ENCODE results near the gene EZR. TPM values are rescaled to one million over a fixed set of nuclear protein-coding genes. Genes with fewer than 3 reads are reported as not detected.

EZR gene
- total RNA-seq, 2 experiments from 2014 or later = 268 to 415 TPM

GRCh38 chr6:158832026-158832425 lies 12.9 kb upstream of the EZR start:
- no TSS peak for BruUV-seq (replicated peaks)
- TF ChIP-seq CTCF (conservative IDR thresholded peaks at IDR 0.05; ENCODE audit: low read length) (no peak), EZH2phosphoT487 (IDR thresholded peaks at IDR 0.05; ENCODE audit: borderline replicate concordance, low read depth, low read length) (no peak)
- no peak overlapping the region for H3K4me2 ChIP-seq (ENCODE audit: low read length)
- H3K9me2 ChIP-seq (ENCODE audit: insufficient read depth, low read length) = no peaks in the 10 kb centered on the region
- peaks cover 11% of the 10 kb centered on the region for H3K4me1 ChIP-seq (ENCODE audit: insufficient read depth, low read length, poor library complexity, severe bottlenecking)
- no peak for DNase-seq (ENCODE audit: low spot score)
- H3K79me2 ChIP-seq (ENCODE audit: insufficient read depth, low read depth, low read length) = no peaks in the 10 kb centered on the region
- ChIA-PET CTCF (ENCODE audit: unreplicated experiment) (no interaction called here), POLR2A (interaction anchor here (0.7 to 1.8 kb wide), 10 partner anchors 9 to 143 kb away, joined by 3 to 11 read pairs (median 4); no protein-coding TSS in a partner anchor)
- H3K9me3 ChIP-seq (ENCODE audit: low read length) = no peaks in the 10 kb centered on the region
- no peaks in the 10 kb centered on the region for H3K36me3 ChIP-seq (ENCODE audit: insufficient read depth, low read length)
- no peak overlapping the region for H3K27ac ChIP-seq (ENCODE audit: low read depth, low read length, poor library complexity, severe bottlenecking)
- no peak overlapping the region for H3K4me3 ChIP-seq (ENCODE audit: low read depth, low read length, poor library complexity, severe bottlenecking)
- intact Hi-C loops (cut with micrococcal nuclease; ENCODE audit: unreplicated experiment) = no loop called here
- no peaks in the 10 kb centered on the region for H4K20me1 ChIP-seq (ENCODE audit: insufficient read depth, low read length)
- no peak overlapping the region for H2AFZ ChIP-seq (ENCODE audit: low read length)

- Histone ChIP-seq H3K79me2 (ENCODE audit: insufficient read depth, low read depth, low read length) (no peaks in the 10 kb centered on the region), H3K36me3 (ENCODE audit: insufficient read depth, low read length) (no peaks in the 10 kb centered on the region), H3K4me3 (ENCODE audit: low read depth, low read length, poor library complexity, severe bottlenecking) (no peak overlapping the region), H3K4me2 (ENCODE audit: low read length) (no peak overlapping the region), H3K4me1 (ENCODE audit: insufficient read depth, low read length, poor library complexity, severe bottlenecking) (peaks cover 13% of the 10 kb centered on the region), H4K20me1 (ENCODE audit: insufficient read depth, low read length) (no peaks in the 10 kb centered on the region), H3K9me2 (ENCODE audit: insufficient read depth, low read length) (no peaks in the 10 kb centered on the region), H3K9me3 (ENCODE audit: low read length) (no peaks in the 10 kb centered on the region), H3K27ac (ENCODE audit: low read depth, low read length, poor library complexity, severe bottlenecking) (no peak overlapping the region), H2AFZ (ENCODE audit: low read length) (no peak overlapping the region)
- BruUV-seq (replicated peaks) = no TSS peak
- intact Hi-C loops (cut with micrococcal nuclease; ENCODE audit: unreplicated experiment) = no loop called here
- no peak for TF ChIP-seq CTCF (conservative IDR thresholded peaks at IDR 0.05; ENCODE audit: low read length)
- no peak for TF ChIP-seq EZH2phosphoT487 (IDR thresholded peaks at IDR 0.05; ENCODE audit: borderline replicate concordance, low read depth, low read length)
- ChIA-PET POLR2A (interaction anchor here (1.3 to 1.8 kb wide), 4 partner anchors 9 to 36 kb away, joined by 4 to 11 read pairs (median 6); no protein-coding TSS in a partner anchor), CTCF (ENCODE audit: unreplicated experiment) (interaction anchor here (0.5 kb wide), 1 partner anchor 9 kb away, joined by 3 read pairs; no protein-coding TSS in a partner anchor)
- DNase-seq (ENCODE audit: low spot score) = no peak
Measured at GRCh38 chr6:158831571-158831970, 12.4 kb upstream of the EZR start.

GRCh38 chr6:158830736-158831135 lies 11.6 kb upstream of the EZR start:
- Histone ChIP-seq H3K79me2 (ENCODE audit: insufficient read depth, low read depth, low read length) (no peaks in the 10 kb centered on the region), H3K4me2 (ENCODE audit: low read length) (no peak overlapping the region), H3K4me1 (ENCODE audit: insufficient read depth, low read length, poor library complexity, severe bottlenecking) (peaks cover 21% of the 10 kb centered on the region), H3K27ac (ENCODE audit: low read depth, low read length, poor library complexity, severe bottlenecking) (no peak overlapping the region), H3K36me3 (ENCODE audit: insufficient read depth, low read length) (no peaks in the 10 kb centered on the region), H2AFZ (ENCODE audit: low read length) (no peak overlapping the region), H3K9me2 (ENCODE audit: insufficient read depth, low read length) (no peaks in the 10 kb centered on the region), H3K4me3 (ENCODE audit: low read depth, low read length, poor library complexity, severe bottlenecking) (no peak overlapping the region), H3K9me3 (ENCODE audit: low read length) (no peaks in the 10 kb centered on the region), H4K20me1 (ENCODE audit: insufficient read depth, low read length) (no peaks in the 10 kb centered on the region)
- BruUV-seq (replicated peaks) = no TSS peak
- ChIA-PET POLR2A (interaction anchor here (1.3 to 1.8 kb wide), 3 partner anchors 10 to 22 kb away, joined by 4 to 6 read pairs (median 4); no protein-coding TSS in a partner anchor), CTCF (ENCODE audit: unreplicated experiment) (no interaction called here)
- TF ChIP-seq CTCF (conservative IDR thresholded peaks at IDR 0.05; ENCODE audit: low read length) (no peak), EZH2phosphoT487 (IDR thresholded peaks at IDR 0.05; ENCODE audit: borderline replicate concordance, low read depth, low read length) (no peak)
- intact Hi-C loops (cut with micrococcal nuclease; ENCODE audit: unreplicated experiment) = no loop called here
- DNase-seq (ENCODE audit: low spot score) = no peak

Measured in OCI-LY7 (cell line).